ENCODE measurements around the gene KCNG1.

Gene KCNG1

GRCh38 chr20:51013577-51014330 is 9.2 kb downstream of the KCNG1 start:
- DNase-seq (ENCODE audit: low spot score), result no peak

- no peak for DNase-seq (ENCODE audit: low spot score)
Measured at GRCh38 chr20:51012357-51012756, 10.6 kb downstream of the KCNG1 start.

GRCh38 chr20:51011479-51011878 is 11.4 kb downstream of the KCNG1 start:
- no peak for DNase-seq (ENCODE audit: low spot score)

- DNase-seq (ENCODE audit: low spot score), result no peak
Measured at GRCh38 chr20:51010932-51011331, 12.0 kb downstream of the KCNG1 start.

GRCh38 chr20:51010043-51010365 is 12.9 kb downstream of the KCNG1 start:
- no peak for DNase-seq (ENCODE audit: low spot score)

GRCh38 chr20:51009303-51010042 is 13.4 kb downstream of the KCNG1 start:
- DNase-seq (ENCODE audit: low spot score), result no peak

GRCh38 chr20:51008718-51009117 is 14.2 kb downstream of the KCNG1 start:
- DNase-seq (ENCODE audit: low spot score), result no peak

- DNase-seq (ENCODE audit: low spot score), result no peak
Measured at GRCh38 chr20:51005214-51005613, 17.7 kb downstream of the KCNG1 start.

GRCh38 chr20:51004781-51005180 is 18.1 kb downstream of the KCNG1 start:
- no peak for DNase-seq (ENCODE audit: low spot score)

- no peak for DNase-seq (ENCODE audit: low spot score)
Measured at GRCh38 chr20:51004305-51004727, 18.6 kb downstream of the KCNG1 start.

GRCh38 chr20:51003753-51004152 is 19.2 kb downstream of the KCNG1 start:
- DNase-seq (ENCODE audit: low spot score), result no peak

GRCh38 chr20:51002633-51003032 is 20.3 kb downstream of the KCNG1 start:
- DNase-seq (ENCODE audit: low spot score), result no peak

GRCh38 chr20:51001430-51002265 is 21.3 kb downstream of the KCNG1 start:
- DNase-seq (ENCODE audit: low spot score), result no peak

- DNase-seq (ENCODE audit: low spot score), result no peak
Measured at GRCh38 chr20:50999355-50999754, 23.6 kb downstream of the KCNG1 start.

GRCh38 chr20:50996901-50997865 is 25.7 kb downstream of the KCNG1 start:
- DNase-seq (ENCODE audit: low spot score), result no peak

GRCh38 chr20:50995506-50995905 is 27.4 kb downstream of the KCNG1 start:
- no peak for DNase-seq (ENCODE audit: low spot score)

GRCh38 chr20:50993876-50994275 is 29.0 kb downstream of the KCNG1 start:
- DNase-seq (ENCODE audit: low spot score), result no peak

GRCh38 chr20:50992733-50993457 is 30.0 kb downstream of the KCNG1 start:
- peak; percentile 4 for DNase-seq (ENCODE audit: low spot score)

- DNase-seq (ENCODE audit: low spot score), result no peak
Measured at GRCh38 chr20:50992336-50992732, 30.6 kb downstream of the KCNG1 start.

- DNase-seq (ENCODE audit: low spot score), result no peak
Measured at GRCh38 chr20:50991076-50991475, 31.8 kb downstream of the KCNG1 start.
